COLO829 (cell line): ENCODE data around the gene FBLN2.

ENCODE experiments used
- DNase-seq: peaks from one replicate; pipeline ENCODE4 v3.0.0; 2012; ENCODE audit warnings: low spot score

Gene FBLN2

DNA sequence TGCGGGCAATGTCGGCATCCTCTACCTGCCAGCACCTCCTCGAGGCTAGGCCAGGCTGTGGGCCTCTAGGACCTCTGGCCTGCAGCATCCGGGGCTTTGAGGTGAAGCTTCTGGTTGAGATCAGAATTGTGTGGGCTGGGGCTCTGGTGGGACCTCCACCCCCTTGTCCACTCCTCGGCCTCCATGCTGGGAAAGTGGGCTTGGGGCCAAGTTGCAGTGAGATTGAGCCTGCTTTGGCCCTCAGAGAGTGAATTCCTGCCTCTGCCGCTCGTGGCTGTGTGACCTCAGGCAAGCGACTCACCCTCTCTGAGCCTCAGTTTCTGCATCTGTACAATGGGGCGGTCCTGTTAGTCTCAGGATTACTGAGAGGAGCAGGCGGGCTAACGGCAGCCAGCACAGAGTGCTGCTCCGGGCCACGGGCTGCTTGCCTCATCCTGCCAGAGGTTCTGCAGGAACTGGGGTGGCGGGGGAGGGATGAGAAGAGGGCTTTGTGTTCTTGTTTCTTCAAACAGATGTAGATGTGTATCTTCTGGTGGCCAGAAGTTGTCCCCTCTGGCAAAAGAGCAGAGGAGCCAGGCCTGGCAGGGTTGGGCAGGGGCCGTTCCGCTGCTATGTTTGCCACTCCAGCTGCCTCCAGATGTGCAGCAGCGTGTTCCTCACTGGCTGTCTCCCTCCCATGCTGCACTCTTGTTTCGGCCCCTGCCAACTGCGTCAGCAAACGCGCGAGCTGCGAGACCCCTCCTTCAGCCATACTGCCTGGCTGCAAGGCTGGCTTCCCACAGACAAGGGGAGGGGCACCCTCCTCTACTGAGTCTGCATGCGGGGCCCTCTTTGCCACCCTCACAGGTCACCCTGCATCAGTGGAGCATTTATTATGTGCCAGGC lies 33.7 kb downstream of the FBLN2 start:
- DNase-seq = no peak

DNA sequence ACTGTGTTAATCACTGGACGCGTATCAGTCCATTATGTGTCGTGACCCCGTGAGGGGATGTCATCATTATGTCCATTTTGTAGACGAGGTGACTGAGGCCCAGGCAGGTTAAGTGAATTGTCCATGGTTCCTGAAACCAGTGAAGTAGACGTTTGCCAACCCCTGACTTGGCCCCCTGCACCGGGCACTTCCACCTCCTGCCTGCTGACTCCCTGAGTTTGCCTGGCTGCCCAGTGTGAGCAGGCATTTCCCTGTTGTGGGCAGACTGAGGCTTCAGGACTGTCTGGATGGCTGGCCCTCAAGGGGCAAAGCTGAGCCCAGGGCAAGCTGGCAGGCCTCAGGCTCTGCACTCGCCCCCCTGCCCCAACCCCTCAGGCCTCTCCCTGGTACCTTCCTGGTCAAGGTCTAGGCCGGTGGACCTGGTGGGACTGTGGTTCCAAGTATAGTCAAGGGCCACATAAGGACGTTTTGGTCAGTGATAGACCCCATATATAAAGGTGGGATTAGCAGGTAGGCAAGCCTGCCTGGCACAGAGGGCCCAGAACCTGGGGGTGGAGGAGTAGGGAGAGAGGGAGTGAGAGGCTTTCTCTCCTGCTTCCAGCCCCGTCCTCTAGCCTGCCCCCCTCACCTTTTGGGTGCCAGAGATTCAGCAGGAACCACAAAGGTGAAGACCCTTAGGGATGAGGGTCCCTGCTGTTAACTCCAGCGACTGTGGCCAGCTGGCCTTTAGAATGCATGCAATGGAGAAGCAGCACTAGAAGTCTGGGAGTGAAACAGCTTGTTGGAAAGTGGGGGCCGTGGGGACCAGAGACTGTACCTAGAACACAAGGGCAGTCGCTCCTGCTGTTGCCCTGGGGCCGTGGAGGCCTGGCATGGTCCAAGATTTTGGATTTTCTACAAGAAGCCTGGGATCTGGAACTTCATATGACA lies 34.6 kb downstream of the FBLN2 start:
- DNase-seq = no peak

DNA sequence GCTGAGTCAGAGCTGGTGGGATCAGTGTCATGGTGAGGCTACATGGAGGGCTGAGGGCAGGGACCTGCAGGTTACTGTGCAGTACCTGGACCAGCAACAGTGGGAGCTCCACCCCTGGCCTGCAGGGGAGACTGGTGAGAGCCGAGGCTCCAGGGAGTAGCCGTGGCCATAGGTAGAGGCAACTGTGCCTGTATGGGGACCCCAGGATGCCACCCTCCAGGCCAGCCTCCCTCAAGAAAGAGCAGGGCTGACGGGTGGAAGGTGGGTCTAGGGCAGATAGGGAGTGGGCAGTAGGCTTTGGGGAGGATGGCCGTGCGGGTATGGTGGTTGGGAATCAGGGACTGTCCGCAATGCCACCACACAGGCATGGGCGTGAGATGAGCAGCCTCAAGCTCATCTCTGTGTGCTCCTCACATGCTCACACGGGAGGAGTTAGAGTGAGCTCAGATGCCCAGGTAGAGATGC lies 35.5 kb downstream of the FBLN2 start:
- no peak for DNase-seq

DNA sequence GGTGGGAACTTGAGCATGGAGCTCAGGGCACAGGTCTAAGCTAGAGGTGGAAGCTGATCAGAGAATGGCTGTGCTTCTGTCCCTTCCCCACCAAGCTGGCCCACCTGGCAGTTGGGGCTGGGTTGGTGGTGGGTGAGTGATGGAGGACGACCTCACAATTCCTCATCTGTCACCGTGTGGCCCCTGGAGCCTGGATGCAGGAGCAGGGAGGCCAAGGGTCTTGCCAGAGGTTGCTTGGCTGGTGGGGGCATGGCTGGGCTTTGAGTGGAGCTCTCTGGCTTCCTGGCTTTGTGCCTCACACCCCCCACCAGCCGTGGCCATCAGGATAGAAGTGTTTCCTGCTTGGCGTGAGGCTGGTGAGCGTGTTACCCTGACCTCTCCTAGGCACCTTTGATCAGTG lies 36.0 kb downstream of the FBLN2 start:
- no peak for DNase-seq

DNA sequence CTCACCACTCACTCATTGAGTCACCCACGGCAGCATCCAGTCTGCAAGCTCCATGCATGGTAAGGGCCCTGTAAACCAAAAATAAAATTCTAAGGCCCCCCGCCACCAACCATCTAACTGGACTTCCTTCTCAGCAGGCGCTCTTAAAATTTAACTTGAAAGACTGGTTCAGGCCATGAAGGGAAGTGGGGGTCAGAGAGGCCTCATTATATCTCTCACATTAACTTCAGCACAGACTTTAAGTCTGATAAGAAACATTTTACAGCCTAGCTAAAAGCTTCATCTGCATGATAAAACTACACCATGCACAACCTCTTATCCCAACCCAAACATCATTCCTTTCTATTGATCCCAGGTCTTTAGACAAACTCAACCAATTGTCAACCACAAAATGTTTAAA lies 38.5 kb downstream of the FBLN2 start:
- no peak for DNase-seq

DNA sequence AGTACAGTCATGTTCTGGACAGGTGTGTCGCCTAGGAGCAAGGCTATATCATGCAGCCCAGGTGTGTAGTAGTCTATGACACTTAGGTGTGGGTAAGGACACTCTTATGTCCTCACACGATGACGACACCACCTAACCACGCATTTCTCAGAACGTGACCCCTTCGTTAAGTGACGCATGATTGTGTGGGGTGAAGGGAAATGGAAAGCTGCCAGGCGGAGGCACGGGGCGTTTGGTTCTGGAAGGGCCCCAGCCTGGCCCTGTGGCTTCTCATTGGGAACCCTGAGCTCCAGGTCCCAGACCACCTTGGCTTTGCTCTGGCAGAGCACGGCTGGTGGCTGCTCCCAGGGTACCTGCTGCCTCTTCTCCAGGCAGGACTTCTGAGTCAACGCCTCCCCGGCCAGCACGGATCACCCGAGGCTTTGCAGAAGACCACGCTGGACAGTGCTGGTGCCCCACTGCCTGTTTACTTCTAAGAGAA lies 39.3 kb downstream of the FBLN2 start:
- DNase-seq = no peak

DNA sequence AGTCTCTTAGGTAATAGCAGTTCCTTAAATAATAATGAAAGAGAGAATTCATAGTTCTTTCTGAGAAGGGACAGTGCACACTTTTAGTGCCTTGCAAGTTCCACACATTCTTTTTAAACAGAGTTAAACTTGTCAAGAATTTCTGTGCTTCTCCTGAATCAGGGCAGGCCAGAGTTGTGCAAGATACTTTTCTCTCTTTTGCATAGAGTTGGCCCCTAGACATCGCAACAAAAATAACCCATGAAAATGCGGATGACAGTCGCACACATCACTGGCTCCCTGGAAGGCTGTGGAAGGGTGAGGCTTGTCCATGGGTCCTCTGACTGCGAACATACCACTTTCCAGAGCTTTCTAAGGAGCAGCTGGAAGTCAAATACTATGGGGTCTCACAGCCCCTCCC lies 40.1 kb downstream of the FBLN2 start:
- DNase-seq = no peak

DNA sequence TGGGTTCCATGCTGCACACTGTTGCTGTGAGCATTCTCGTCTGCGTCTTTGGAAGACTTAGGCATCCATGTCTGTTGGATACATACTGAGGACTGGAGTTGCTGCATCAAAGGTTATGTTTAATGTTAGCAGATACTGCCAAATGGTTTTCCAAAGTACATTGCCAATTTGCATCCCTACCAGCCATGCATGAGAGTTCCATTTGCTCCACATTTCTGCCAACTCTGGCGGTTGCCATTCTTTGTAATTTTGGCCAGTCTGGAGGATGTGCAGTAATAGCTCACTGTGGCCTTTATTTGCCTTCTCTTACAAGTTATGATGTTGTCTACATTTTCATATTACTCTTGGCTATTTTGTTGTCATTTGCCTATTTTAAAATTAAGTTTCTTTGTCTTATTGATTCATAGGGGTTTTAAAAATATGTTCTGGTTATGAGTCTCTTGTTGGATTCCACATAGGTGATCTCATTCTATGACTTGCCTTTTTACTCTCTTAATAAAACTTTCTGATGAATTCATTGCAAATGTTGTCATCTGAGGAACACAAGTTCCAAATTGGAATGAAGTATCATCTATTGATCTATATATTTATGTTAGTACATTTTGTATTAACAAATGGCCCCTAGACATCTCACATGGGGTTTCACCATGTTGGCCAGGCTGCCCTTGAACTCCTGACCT lies 42.1 kb downstream of the FBLN2 start:
- no peak for DNase-seq

DNA sequence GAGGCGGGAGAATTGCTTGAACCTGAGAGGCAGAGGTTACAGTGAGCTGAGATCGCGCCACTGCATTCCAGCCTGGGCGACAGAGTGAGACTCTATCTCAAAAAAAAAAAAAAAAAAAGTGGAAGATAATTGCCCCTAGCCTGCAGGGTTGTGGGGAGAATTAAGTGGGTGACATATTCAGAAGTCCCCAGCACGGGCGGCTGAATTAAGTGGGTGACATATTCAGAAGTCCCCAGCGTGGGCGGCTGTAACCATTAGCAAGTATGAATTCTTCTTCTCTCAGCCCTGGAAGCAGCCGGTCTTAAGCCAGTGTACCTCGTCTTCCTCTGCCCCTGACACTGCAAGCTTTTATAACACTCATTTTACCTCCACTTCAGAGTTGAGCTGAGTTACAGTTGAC lies 44.7 kb downstream of the FBLN2 start:
- DNase-seq = no peak

DNA sequence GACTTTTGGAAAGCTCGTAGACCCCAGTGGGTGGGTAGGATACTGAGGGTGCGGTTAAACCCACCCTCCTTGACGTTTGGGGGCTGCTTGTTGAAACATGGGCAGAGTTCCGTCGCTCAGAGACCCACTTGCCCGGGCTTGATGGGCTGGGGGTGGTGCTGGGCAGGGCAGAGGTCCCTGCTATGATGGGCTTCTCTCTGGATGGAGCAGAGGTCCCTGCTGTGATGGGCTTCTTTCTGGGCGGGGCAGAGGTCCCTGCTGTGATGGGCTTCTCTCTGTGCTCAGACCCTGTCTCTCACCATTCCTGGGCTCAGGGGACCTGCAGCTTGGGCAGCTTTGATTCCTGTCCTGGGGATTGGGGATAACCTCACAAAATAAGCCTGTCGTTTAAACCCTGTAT lies 45.2 kb downstream of the FBLN2 start:
- DNase-seq = no peak

DNA sequence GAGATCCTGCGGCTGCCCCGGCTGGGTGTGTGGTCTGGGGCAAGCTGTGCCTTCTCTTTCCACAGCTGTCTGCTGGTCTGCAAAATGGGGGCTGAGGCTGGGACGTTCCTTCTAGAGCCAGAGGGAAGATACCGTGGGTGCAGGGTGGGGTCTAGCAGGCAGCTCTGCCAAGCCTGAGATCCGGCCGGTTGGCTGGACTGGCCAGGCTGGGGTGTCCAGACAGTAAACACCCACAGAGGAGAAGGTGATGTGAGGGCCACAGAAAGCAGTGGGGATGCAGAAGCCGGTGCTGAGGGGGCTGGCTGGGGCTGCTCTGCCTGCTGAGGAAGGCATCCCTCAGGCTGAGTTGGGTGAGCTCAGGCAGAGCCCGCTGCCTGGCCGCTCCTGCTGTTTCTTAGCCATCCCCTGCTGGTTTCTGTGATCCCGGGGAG lies 46.1 kb downstream of the FBLN2 start:
- no peak for DNase-seq

DNA sequence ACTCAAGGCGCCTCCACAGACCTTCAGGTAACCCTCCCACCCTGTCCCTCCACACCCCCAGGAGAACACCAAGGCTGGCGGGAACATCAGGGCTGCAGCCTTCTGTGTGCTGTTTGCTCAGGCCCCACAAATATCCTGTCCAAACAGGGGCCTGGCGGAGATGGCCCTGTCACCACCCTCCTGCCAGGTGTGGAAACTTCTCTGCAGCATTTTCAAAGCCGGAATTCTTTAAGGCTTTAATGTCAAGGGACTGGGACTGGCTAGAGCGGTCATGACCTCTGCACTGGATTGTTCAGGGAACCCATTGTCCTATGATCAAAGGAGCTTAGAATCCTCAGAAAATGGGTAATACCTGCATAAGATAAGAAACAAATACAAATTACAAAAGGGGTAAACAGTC lies 46.6 kb downstream of the FBLN2 start:
- DNase-seq = no peak

DNA sequence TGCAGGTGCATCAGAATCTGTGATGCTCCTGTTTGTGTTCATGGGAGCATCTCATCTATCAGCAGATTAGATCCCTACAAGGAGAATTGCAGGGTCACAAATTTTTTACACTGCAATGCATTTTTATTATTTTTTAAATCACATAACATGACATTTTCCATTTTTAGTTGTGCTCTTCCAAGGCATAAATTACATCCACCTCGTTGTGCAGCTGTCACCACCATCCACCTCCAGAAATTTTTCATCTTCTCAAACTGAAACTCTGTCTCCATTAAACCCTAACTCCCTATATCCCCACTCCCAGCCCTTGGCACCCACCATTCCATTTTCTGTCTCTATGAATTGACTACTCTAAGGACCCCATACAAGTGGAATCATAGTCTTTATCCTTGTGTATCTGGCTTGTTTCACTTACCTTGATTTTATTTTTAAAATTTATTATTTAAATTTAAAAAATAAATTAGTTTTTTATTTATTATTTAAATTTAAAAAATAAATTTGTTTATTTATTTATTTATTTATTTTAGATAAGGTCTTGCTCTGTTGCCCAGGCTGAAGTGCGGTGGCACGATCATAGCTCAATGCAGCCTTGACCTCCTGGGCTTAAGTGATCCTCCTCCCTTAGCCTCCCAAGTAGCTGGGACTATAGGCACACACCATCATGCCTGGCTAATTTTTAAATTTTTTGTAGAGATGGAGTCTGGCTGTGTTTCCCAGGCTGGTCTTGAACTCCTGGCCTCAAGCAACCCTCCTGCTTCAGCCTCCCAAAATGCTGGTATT lies 47.7 kb downstream of the FBLN2 start:
- no peak for DNase-seq

DNA sequence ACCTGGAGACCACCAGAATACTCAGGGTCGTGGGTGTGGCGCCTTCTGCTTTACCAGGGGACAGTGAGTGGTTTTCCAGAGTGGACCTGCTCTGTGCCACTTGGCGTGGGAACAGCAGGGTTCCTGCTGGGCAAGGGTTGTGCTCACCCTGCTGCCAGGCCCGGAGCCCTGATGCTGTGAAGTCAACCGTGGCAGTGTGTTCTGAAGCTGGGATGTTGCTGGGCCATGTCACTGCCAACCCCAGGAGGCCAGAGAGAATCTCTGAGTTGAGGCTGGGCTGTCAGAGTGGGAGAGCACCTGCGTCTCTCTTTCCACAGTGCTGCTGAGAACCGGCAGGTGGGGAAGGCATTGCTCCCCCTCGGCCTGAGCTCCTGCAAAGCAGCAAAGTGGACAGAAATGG lies 48.7 kb downstream of the FBLN2 start:
- no peak for DNase-seq

DNA sequence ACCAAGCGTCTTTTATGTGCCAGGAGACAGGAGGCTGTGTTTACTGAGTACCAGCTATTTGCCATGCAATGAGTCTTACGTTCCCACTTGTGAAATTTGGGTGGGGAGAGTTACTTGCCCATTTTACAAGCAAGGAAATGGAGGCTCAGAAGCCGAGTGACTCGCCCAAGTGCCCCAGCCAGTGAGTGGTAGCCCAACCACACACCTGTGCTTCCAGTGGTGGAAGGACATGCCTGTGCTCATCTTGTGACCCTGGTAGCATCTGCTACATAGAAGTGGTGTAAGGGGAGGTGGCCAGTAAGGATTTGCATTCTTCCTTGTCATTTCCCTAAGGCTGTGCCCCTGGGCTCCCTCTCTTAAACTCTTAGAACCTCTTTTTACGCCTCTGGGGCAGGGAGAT lies 49.3 kb downstream of the FBLN2 start:
- no peak for DNase-seq

DNA sequence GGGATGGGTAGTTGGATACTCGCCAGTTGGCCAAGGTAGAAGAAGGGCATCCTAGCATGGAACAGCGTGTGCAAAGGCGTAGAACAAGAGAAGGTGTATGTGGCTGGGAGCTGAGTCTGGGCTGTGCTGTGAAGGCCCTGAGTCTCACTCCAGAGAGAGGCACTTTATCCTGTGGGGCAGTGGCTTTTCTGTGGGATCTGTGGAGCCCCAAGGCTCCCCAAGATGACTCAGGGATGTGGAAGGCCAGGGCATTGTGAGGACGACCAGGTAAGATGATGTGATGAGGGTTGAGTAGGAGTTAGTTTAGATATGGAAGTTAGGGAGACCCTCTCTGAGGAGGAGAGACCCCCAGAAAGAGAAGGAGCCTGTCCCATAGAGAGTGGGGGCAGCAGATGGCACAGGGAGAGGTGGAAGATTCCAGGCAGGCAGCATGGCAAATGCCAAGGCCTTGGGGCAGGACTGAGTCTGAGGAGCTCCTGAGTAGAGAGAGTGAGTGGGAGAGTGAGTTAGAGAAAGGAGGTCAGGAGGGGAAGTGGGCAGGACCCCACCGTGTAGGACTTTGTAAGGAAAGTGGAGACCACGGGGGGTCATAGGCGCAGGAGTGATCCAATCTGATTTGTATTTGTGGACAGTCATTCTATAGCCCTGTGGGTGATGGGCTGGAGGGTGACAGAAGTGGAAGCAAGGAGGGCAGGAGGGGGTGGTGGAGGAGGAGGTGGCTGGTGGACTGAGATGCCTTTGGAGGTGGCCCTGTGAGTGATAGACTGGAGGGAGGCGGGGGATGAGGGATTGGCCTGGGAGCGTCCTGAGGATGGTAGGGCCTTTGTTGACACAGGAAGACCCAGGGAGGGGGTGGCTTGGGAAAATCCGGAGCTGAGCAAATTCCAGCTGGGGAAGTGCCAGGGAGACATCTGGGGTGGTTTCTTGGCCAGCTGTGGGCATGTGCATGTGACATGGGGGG lies 50.3 kb downstream of the FBLN2 start:
- no peak for DNase-seq

DNA sequence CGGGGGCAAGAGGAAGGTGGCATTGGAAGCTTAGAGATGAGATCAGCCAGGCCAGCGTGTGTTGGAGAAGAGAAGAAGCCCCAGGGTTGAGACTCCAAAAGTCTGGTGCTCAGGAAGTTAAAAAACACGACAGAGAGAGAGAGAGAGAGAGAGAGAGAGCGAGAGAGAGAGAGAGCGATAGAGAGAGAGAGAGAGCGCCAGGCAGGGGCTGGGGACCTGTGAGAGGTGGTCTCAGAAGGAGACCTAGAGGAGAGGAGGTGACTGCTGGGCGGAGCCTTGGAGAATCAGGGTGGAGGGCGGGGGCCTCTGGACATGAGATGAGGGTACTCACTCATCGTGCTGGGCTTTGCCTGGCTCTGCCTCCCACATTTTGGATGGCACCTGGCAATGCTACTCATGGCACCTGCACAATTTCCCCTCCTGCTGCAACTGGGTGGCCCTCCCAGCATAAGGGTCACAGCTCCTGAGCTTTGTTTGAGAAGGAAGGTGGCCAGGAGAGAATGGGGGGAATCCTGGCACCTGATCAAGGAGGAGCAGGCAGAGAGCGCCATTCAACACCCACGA lies 51.0 kb downstream of the FBLN2 start:
- no peak for DNase-seq

DNA sequence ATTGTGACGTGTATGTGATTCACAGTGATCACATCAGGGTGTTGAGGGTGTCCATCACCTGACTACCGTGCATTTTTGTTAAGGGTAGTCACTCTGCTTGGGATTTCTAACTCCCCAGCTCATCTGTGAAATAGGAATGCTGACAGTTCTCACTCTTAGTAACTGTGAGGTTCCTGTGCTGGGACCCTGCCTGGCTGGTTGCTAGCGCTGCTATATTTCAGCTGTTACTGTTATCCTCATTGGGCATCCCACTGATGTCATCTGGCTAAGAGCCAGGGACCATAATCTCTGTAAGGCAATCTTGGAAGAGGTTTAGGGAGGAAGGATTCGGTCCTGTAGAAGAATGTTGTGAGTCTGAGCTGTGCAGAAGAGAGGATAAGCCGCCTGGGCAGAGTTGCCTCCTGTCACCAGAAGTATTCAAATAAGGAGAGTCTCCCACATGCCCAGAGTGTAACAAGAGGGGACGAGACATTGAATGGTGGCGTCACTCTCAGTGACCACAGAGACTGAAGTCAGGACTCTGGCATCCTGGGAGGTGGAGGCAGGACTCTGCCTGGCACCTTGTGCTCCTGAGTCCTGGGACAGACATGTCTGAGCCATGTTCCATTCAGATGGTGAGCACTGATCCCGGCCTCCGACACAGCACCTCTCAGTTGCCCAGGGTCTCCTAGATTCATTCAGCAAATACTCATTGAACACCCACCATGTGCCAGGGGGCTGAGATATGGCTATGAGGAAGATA lies 52.2 kb downstream of the FBLN2 start:
- DNase-seq = no peak

DNA sequence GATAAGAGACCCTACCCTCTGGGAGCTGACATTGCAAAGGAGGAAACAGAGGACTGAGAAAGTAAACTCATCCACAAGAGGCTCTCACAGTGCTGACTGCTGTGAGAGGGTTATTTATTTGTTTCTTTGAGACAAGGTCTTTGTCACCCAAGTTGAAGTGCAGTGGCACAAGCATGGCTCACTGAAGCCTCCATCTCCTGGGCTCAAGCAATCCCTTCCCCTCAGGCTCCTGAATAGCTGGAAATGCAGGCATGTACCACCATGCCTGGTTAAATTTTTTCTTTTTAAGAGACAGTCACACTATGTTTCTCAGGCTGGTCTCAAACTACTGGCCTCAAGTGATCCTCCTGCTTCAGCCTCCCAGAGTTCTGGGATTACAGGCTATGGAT lies 52.8 kb downstream of the FBLN2 start:
- DNase-seq = no peak
